Astrocyte (in vitro differentiated cells and primary cell): Measurements from ENCODE around the gene IFI30. TPM values are rescaled to one million over a fixed set of nuclear protein-coding genes. Genes with fewer than 3 reads are reported as not detected.

Experiments
- DNase-seq: peaks from one replicate; pipeline ENCODE4 v3.0.0-alpha.2; 2010; ENCODE audit warnings: low read depth
- FAIRE-seq: peaks from 2 replicates; lab custom pipeline; 2011; peaks lifted over from hg19 to GRCh38; lab: Jason Lieb, UNC
- H2AFZ ChIP-seq: 2 replicates; pipeline ENCODE4 v1.6.0; 2012; ENCODE audit warnings: low read depth, low read length, inconsistent platforms
- H3K27ac ChIP-seq: 2 replicates; pipeline ENCODE4 v1.5.1; 2011; ENCODE audit warnings: low read depth, low read length, inconsistent platforms
- H3K27me3 ChIP-seq: 2 replicates; pipeline ENCODE4 v1.6.0; 2011; ENCODE audit warnings: low read length, inconsistent platforms; ENCODE audit not compliant: insufficient read depth
- H3K36me3 ChIP-seq: 2 replicates; pipeline ENCODE4 v1.5.1; 2011; ENCODE audit warnings: low read length, inconsistent platforms; ENCODE audit not compliant: insufficient read depth
- H3K4me1 ChIP-seq: 2 replicates; pipeline ENCODE4 v1.5.1; 2011; ENCODE audit warnings: low read length, inconsistent platforms; ENCODE audit not compliant: insufficient read depth
- H3K4me2 ChIP-seq: 2 replicates; pipeline ENCODE4 v1.6.0; 2012; ENCODE audit warnings: low read length, inconsistent platforms
- H3K4me3 ChIP-seq: 2 replicates; pipeline ENCODE4 v1.5.1; 2011; ENCODE audit warnings: low read depth, mild to moderate bottlenecking, low read length, inconsistent platforms; ENCODE audit not compliant: insufficient read depth
- H3K79me2 ChIP-seq: 2 replicates; pipeline ENCODE4 v1.6.0; 2012; ENCODE audit warnings: mild to moderate bottlenecking, low read length, inconsistent platforms; ENCODE audit not compliant: insufficient read depth
- H3K9ac ChIP-seq: 2 replicates; pipeline ENCODE4 v1.6.0; 2012; ENCODE audit warnings: mild to moderate bottlenecking, low read length, inconsistent platforms
- H3K9me3 ChIP-seq: 2 replicates; pipeline ENCODE4 v1.5.1; 2012; ENCODE audit warnings: low read depth, mild to moderate bottlenecking, low read length, inconsistent platforms; ENCODE audit not compliant: insufficient read depth
- H4K20me1 ChIP-seq: 2 replicates; pipeline ENCODE4 v1.6.0; 2012; ENCODE audit warnings: low read length, inconsistent platforms; ENCODE audit not compliant: insufficient read depth
- H3K27ac Mint-ChIP-seq: one replicate; pipeline ENCODE4 v1.8.0; 2021; ENCODE audit warnings: mild to moderate bottlenecking, mixed read lengths; ENCODE audit not compliant: unreplicated experiment
- H3K27me3 Mint-ChIP-seq: one replicate; pipeline ENCODE4 v1.8.0; 2021; ENCODE audit warnings: low read depth, mixed read lengths; ENCODE audit not compliant: unreplicated experiment
- H3K36me3 Mint-ChIP-seq: one replicate; pipeline ENCODE4 v1.8.0; 2021; ENCODE audit warnings: low read depth, mixed read lengths; ENCODE audit not compliant: unreplicated experiment
- H3K4me1 Mint-ChIP-seq: one replicate; pipeline ENCODE4 v1.8.0; 2021; ENCODE audit warnings: low read depth, mixed read lengths; ENCODE audit not compliant: unreplicated experiment
- H3K4me3 Mint-ChIP-seq: one replicate; pipeline ENCODE4 v1.8.0; 2021; ENCODE audit warnings: mild to moderate bottlenecking, moderate library complexity, mixed read lengths; ENCODE audit not compliant: unreplicated experiment
- H3K9me3 Mint-ChIP-seq: one replicate; pipeline ENCODE4 v1.8.0; 2021; ENCODE audit warnings: mild to moderate bottlenecking, mixed read lengths; ENCODE audit not compliant: unreplicated experiment
- EZH2 ChIP-seq: IDR thresholded peaks from 2 replicates; pipeline ENCODE4 v1.6.1; 2012; ENCODE audit warnings: mild to moderate bottlenecking, low read length, inconsistent platforms; ENCODE audit not compliant: insufficient read depth
- total RNA-seq: library from RNA; stranded (reverse); gene quantifications from 2 replicates; pipeline ENCODE4 v1.2.1, GENCODE V29; 2021
- TF ChIP-seq, protein P1 (sequence below): IDR thresholded peaks from 2 replicates; pipeline ENCODE4 v1.5.1; 2011; ENCODE audit warnings: low read depth, mild to moderate bottlenecking, inconsistent platforms, low read length, moderate library complexity; ENCODE audit not compliant: insufficient read depth

The IFI30 gene
- total RNA-seq, 1 donor from 2014 or later: 2.3 TPM

- Mint-ChIP-seq H3K27me3 (no peaks in the 10 kb centered on the region), H3K4me3 (no peak overlapping the region), H3K4me1 (no peaks in the 10 kb centered on the region), H3K27ac (no peak overlapping the region), H3K36me3 (peaks cover 22% of the 10 kb centered on the region), H3K9me3 (peaks cover 5% of the 10 kb centered on the region)
- H3K9ac ChIP-seq: no peak overlapping the region
- no peak overlapping the region for H2AFZ ChIP-seq
- no peak overlapping the region for H3K4me2 ChIP-seq
- H3K27ac ChIP-seq: no peak overlapping the region
- no peaks in the 10 kb centered on the region for H3K79me2 ChIP-seq
- TF ChIP-seq EZH2: no peak
- TF ChIP-seq, protein P1, sequence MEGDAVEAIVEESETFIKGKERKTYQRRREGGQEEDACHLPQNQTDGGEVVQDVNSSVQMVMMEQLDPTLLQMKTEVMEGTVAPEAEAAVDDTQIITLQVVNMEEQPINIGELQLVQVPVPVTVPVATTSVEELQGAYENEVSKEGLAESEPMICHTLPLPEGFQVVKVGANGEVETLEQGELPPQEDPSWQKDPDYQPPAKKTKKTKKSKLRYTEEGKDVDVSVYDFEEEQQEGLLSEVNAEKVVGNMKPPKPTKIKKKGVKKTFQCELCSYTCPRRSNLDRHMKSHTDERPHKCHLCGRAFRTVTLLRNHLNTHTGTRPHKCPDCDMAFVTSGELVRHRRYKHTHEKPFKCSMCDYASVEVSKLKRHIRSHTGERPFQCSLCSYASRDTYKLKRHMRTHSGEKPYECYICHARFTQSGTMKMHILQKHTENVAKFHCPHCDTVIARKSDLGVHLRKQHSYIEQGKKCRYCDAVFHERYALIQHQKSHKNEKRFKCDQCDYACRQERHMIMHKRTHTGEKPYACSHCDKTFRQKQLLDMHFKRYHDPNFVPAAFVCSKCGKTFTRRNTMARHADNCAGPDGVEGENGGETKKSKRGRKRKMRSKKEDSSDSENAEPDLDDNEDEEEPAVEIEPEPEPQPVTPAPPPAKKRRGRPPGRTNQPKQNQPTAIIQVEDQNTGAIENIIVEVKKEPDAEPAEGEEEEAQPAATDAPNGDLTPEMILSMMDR: no peak
- FAIRE-seq (no peak), DNase-seq (no peak)
- no peaks in the 10 kb centered on the region for H3K36me3 ChIP-seq
- no peaks in the 10 kb centered on the region for H3K4me1 ChIP-seq
- H3K27me3 ChIP-seq: no peaks in the 10 kb centered on the region
- H3K4me3 ChIP-seq: no peak overlapping the region
- no peaks in the 10 kb centered on the region for H4K20me1 ChIP-seq
- no peaks in the 10 kb centered on the region for H3K9me3 ChIP-seq
Measured at GRCh38 chr19:18144906-18145305, 28.7 kb upstream of the IFI30 start.

DNA sequence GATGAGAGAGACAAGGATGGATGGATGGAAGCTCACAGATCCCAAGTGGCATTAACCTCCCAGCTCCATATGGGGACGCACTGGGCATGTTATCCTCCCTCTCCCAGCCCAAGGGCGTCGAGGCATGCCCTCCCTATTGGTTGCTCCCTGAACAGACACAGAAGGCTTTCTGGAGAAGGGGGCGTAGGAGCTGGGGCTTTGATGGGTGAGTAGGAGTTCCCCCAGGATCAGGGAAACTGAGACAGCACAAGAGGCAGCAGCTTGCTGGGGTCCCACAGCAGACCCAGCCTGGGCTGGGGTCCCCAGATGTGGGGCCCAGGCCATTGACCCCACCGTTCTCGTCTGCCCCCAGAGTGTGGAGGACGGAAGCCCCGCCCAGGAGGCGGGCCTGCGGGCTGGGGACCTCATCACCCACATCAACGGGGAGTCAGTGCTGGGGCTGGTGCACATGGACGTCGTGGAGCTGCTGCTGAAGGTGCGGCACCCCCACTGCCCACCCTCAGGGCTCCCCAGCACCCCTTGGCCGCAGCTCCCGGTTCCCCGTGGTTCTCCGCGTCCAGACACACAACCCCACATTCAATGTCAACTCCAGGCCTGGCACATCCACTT, 28.1 kb upstream of the IFI30 start:
- TF ChIP-seq, protein P1: no peak
- no peak for TF ChIP-seq EZH2

DNA sequence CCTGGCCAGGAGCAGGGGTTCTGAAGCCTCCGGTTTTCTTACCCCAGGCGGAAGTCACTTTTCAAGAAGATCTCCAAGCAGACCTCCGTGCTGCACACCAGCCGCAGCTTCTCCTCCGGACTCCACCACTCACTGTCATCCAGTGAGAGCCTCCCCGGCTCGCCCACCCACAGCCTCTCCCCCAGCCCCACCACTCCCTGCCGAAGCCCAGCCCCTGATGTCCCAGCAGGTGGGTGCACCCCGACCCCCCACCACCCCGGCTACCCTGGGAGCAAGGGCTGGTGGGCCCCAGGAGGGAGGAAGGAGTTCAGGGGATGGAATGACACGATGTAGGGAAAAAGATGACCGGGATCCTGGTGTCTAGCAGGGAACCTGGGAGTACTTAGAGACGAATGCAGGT, 26.2 kb upstream of the IFI30 start:
- H3K36me3 Mint-ChIP-seq: peaks cover 17% of the 10 kb centered on the region
- Histone ChIP-seq H3K9me3 (no peaks in the 10 kb centered on the region), H4K20me1 (no peaks in the 10 kb centered on the region), H3K36me3 (no peaks in the 10 kb centered on the region), H2AFZ (no peak overlapping the region), H3K27me3 (no peaks in the 10 kb centered on the region), H3K27ac (no peak overlapping the region), H3K79me2 (no peaks in the 10 kb centered on the region), H3K4me3 (no peak overlapping the region), H3K4me1 (peaks cover 3% of the 10 kb centered on the region), H3K9ac (no peak overlapping the region), H3K4me2 (no peak overlapping the region)
- no peak overlapping the region for H3K4me3 Mint-ChIP-seq
- H3K27ac Mint-ChIP-seq: no peak overlapping the region
- H3K4me1 Mint-ChIP-seq: no peaks in the 10 kb centered on the region
- FAIRE-seq (no peak), DNase-seq (no peak)
- no peaks in the 10 kb centered on the region for H3K27me3 Mint-ChIP-seq
- TF ChIP-seq, protein P1: no peak
- no peak for TF ChIP-seq EZH2
- H3K9me3 Mint-ChIP-seq: no peaks in the 10 kb centered on the region

More for the DNA sequence above, 28.1 kb upstream of the IFI30 start:
- Histone ChIP-seq H3K27ac (no peak overlapping the region), H2AFZ (no peak overlapping the region), H3K4me1 (no peaks in the 10 kb centered on the region), H3K4me3 (no peak overlapping the region), H3K4me2 (no peak overlapping the region), H3K36me3 (no peaks in the 10 kb centered on the region), H3K9me3 (no peaks in the 10 kb centered on the region), H3K79me2 (no peaks in the 10 kb centered on the region), H4K20me1 (no peaks in the 10 kb centered on the region), H3K9ac (no peak overlapping the region), H3K27me3 (no peaks in the 10 kb centered on the region)
- Mint-ChIP-seq H3K4me3 (no peak overlapping the region), H3K4me1 (no peaks in the 10 kb centered on the region), H3K27me3 (no peaks in the 10 kb centered on the region), H3K27ac (no peak overlapping the region), H3K36me3 (peaks cover 22% of the 10 kb centered on the region), H3K9me3 (peaks cover 3% of the 10 kb centered on the region)
- DNase-seq (no peak), FAIRE-seq (no peak)
